DOHH2 (cell line): ENCODE data around the gene MAP2K2.

Experiments used
- CTCF ChIP-seq: fragments of 200-600 bp; sonication (generic); IDR thresholded peaks from one replicate; pipeline ENCODE4 v1.5.1; 2014; ENCODE audit warnings: antibody characterized with exemption, mild to moderate bottlenecking, low read depth, low read length; ENCODE audit not compliant: poor library complexity, severe bottlenecking
- EZH2phosphoT487 ChIP-seq: fragments of 200-600 bp; sonication (generic); IDR thresholded peaks from 2 replicates; pipeline ENCODE4 v1.6.1; 2017; ENCODE audit warnings: borderline replicate concordance, mild to moderate bottlenecking, antibody characterized with exemption, low read length, moderate library complexity, mixed read lengths

- TF ChIP-seq CTCF (no peak), EZH2phosphoT487 (no peak)
Observed at GRCh38 chr19:4130744-4131438, 7.0 kb upstream of the MAP2K2 start.
